Panc1 (cell line): Measurements from ENCODE around the gene PRKG1.

Experiments used
- CTCF ChIP-seq: fragments of 450-650 bp; IDR thresholded peaks from 2 replicates; pipeline ENCODE4 v1.5.1; 2017; ENCODE audit warnings: mild to moderate bottlenecking
- POLR2AphosphoS5 ChIP-seq: IDR thresholded peaks from 2 replicates; pipeline ENCODE4 v1.6.1; 2012; ENCODE audit warnings: mild to moderate bottlenecking, low read depth, low read length, moderate library complexity

- TF ChIP-seq CTCF = no peak
- no peak for TF ChIP-seq POLR2AphosphoS5
Observed at GRCh38 chr10:52040486-52040885, 966.2 kb downstream of the PRKG1 start.
